ENCODE data around the gene KCNC4. TPM values are rescaled to one million over a fixed set of nuclear protein-coding genes. Genes with fewer than 3 reads are reported as not detected.

KCNC4 gene
- total RNA-seq, 1 experiment from 2014 or later = 8.9 TPM

DNA sequence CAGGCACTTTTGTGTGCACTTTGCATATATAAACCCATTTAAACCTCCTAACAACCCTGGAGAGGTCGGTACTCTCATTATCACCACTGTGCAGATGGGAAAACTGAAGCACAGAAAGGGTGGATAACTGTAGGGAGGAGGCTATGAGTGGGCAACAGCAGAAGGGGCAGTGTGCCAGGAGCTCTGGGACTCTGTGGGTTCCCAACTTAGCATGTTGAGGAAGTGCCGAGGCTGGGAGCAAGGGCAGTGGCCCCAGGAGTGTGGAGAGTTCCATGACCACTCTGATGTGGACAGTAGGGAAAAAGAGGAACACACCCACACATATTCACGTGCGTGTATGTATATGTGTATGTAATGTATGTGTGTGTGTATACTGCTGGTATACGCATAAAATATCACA lies 25.7 kb upstream of the KCNC4 start:
- Histone ChIP-seq H3K18ac (ENCODE audit: insufficient read length, low read depth, low read length) (no peak overlapping the region), H3K23ac (ENCODE audit: insufficient read length, low read depth, low read length) (no peak overlapping the region), H4K20me1 (ENCODE audit: control insufficient read depth, insufficient read depth, insufficient read length) (no peaks in the 10 kb centered on the region), H3K4me2 (ENCODE audit: insufficient read depth, insufficient read length, low read length) (no peak overlapping the region), H2BK15ac (ENCODE audit: low read depth, low read length) (no peak overlapping the region), H4K8ac (replicated peaks; ENCODE audit: insufficient read length, low read depth, low read length) (no peak overlapping the region), H2AFZ (ENCODE audit: low read length) (no peak overlapping the region), H3K27me3 (ENCODE audit: insufficient read depth, low read length) (no peaks in the 10 kb centered on the region), H2AK5ac (ENCODE audit: insufficient read length, low read length) (no peak overlapping the region), H2BK20ac (ENCODE audit: low read depth, low read length, poor library complexity, severe bottlenecking) (no peak overlapping the region), H2BK120ac (ENCODE audit: low read depth, low read length, poor library complexity, severe bottlenecking) (no peak overlapping the region), H2BK5ac (ENCODE audit: insufficient read length, low read length) (no peak overlapping the region), H3K4ac (ENCODE audit: low read depth, low read length) (no peak overlapping the region), H3K27ac (ENCODE audit: insufficient read length, low read depth, low read length) (no peak overlapping the region), H2BK12ac (ENCODE audit: insufficient read length, low read depth, low read length) (no peak overlapping the region), H3K56ac (ENCODE audit: insufficient read length, low read depth, low read length) (no peak overlapping the region), H3K23me2 (ENCODE audit: insufficient read length, low read depth, low read length, poor library complexity, severe bottlenecking) (no peaks in the 10 kb centered on the region), H3K9ac (ENCODE audit: extremely low read depth, insufficient read length, low read length) (no peak overlapping the region), H4K5ac (ENCODE audit: insufficient read length, low read depth, low read length) (no peak overlapping the region), H3T11ph (ENCODE audit: low read length) (no peak overlapping the region), H3K79me1 (ENCODE audit: insufficient read depth, low read depth, low read length, poor library complexity, severe bottlenecking) (no peaks in the 10 kb centered on the region), H3K9me3 (ENCODE audit: control insufficient read depth, low read depth, low read length) (no peaks in the 10 kb centered on the region), H3K14ac (ENCODE audit: insufficient read depth, low read length) (no peak overlapping the region), H3K4me1 (ENCODE audit: insufficient read depth, low read length) (no peaks in the 10 kb centered on the region), H4K91ac (ENCODE audit: insufficient read length, low read depth, low read length) (no peak overlapping the region), H3K79me2 (ENCODE audit: insufficient read depth, low read length) (no peaks in the 10 kb centered on the region)
- H3K9me3 Mint-ChIP-seq = no peaks in the 10 kb centered on the region
- H3K4me3 Mint-ChIP-seq = no peak overlapping the region
- no peaks in the 10 kb centered on the region for H3K36me3 Mint-ChIP-seq (ENCODE audit: insufficient read depth in 1 of 3, low read depth in 3 of 3)
- no peak for TF ChIP-seq CTCF (conservative IDR thresholded peaks at IDR 0.05)
- H3K4me1 Mint-ChIP-seq = peaks cover 6 to 10% of the 10 kb centered on the region in 2 experiments; a peak in 2 of 4 replicates
- peaks cover 13% of the 10 kb centered on the region for H3K27me3 Mint-ChIP-seq (ENCODE audit: low read depth)
- no CpG with 5 or more reads among the region's 5 CpGs for WGBS (ENCODE audit: extremely low coverage, insufficient read length, low lambda C conversion rate)
- H3K27ac Mint-ChIP-seq = no peak overlapping the region
- no peak for DNase-seq

All from H9 (cell line).